NCI-H1092 treated with DMSO at 0.1 percent for 48 hours (cell line): ENCODE measurements around the gene RAD18.

Experiments used
- DNase-seq: peaks from one replicate; lab custom pipeline; 2025; lab: John Stamatoyannopoulos, UW

Gene RAD18

DNA sequence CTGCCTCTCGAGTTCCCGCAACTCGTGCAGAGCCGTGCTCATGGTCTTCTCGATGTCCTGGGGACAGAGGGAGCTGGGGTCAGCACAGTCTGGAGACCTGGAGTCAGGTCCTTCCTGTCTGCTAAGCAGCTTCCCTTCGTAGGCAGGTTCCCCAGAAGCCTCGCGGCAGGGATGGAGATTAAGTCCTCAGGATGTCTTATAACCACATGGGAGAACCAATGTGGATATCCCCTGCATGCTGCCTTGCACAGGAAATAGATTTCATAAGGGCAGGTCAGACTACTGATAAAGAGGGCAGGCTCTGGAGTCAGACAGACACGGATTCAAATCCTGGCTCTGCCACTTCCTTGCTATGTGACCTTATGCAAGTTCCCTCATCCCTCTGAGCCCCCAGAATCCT lies 22.6 kb upstream of the RAD18 start:
- DNase-seq: no peak

DNA sequence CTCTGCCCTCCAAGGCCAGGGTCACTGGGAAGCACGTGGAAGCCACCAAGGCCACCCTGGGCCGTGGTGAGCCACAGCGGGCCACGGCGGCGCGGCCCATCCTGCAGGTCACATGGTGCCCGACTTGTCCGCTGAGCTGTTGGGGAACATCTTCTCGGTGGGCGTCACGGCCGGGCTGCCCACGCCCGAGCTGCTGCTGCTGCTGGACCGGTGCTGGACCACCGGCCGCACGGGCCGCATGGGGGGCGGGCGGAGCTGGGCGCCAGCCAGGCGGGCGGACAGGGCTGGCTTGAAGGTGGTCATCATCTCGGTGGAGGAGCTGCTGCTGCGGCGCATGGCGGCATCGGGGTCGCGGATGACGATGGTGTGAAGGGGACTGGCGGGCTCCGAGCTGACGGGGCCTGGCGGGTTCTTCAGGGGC lies 22.1 kb upstream of the RAD18 start:
- DNase-seq: no peak

DNA sequence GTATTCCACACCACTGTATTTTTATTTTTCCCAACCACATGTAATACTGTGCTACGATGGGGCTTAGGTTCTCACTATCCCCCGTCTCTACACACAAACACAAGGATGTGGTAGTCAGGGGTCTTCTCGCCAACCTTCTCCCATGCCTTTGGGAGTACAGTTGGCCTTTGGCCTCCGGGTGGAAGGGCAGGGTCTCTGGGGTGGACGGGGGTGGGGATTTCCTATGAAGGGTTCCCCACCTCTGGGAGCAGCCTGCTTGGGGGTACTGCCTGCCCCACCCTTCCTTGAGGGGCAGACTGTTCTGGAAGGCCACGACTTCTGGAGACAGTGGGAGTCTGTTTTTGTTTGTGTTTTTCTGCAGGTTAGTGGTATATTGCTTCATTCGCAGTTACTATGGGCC lies 21.3 kb upstream of the RAD18 start:
- DNase-seq: no peak

DNA sequence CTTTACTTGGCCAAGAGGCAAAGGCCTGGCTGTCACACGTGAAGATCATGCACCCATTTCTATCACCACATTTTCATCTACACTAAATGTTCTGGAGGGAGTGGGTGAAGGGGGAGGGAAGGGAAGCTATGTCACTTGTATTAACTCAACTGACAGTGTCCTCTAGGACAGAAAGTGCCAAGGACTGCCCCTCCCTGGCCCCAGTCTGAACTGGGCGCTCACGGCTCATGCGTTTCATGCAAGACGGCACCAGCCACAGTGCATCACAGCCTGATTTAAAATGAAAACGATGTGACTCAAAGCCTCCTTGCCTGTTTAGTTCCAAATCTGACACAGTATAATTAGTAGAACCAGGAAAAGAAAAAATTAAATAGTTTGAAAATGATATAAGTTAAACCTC lies 20.8 kb upstream of the RAD18 start:
- no peak for DNase-seq

DNA sequence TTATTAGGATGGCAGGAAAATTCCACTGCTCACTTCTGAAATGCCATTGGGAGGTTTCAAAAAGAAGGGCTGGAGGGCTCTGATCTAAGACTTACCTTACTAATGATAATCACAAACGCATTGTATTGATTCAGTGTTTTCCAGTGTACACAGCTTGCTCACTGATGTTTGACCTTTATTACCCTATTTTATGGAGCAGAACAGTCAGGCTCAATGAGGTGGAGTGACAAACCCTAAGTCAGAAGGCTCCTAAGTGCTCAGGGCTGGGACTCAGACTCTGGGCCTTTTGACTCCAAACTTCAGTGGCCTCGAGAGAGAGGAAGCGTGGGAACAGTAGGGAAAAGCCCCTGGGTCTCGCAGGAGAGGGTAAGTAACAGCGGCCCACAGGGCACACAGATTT lies 20.3 kb upstream of the RAD18 start:
- no peak for DNase-seq

DNA sequence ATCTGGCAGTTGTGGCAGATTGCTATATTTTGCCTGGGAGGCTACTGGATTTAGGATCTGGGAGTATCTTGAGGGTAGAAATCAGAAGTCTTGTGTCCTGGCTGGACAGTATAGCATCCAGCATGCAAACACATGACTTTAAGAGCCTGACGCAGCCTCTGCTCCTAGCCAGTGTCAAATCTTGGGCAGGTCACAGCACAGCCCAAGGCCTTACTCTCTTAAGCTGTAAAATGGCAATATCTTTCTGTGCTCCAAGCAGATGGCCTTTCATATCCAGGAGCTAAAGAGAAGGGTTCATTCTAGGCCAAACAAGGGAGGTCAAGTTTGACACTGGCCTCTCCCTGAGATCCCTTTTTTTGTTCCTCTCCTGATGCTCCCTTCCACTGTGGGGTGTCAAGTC lies 19.8 kb upstream of the RAD18 start:
- no peak for DNase-seq

DNA sequence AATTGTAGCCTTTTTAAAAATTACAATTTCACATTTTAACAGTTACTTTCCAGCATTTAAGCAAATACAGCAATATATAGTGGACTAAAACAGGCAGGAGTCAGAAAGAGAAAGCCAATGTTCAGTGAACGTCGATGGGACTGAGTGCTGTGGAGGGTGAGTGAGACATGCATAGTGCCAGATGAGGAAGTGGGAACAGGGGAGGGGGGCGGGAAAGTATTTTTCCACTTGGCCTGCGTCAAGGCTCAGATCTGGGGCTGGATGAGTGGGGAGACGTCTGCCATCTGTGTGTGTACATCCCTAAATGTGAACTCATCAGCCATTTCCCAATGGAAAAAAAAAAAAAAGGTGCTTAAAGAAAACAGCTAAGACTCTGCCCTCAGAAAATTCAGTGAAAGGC lies 19.2 kb upstream of the RAD18 start:
- no peak for DNase-seq

DNA sequence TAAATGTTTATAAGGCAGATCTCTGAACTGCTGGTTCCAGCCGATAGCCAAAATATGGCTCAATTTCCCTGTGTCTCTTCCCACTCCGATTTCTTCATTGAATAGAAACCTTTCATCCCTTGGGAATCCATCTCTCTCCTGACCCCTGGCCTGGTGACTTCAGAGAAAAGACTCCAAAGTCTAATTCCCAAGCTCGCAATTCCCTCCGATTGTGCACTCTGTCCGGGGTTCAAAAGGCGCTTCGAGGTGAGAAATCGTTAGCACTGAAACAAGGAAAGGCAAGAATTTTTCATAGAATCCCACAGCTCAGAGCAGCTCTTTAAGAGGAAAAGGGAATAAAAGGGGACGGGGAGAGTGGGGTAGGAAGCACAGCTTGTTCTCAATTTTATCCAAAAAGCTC lies 18.4 kb upstream of the RAD18 start:
- no peak for DNase-seq

DNA sequence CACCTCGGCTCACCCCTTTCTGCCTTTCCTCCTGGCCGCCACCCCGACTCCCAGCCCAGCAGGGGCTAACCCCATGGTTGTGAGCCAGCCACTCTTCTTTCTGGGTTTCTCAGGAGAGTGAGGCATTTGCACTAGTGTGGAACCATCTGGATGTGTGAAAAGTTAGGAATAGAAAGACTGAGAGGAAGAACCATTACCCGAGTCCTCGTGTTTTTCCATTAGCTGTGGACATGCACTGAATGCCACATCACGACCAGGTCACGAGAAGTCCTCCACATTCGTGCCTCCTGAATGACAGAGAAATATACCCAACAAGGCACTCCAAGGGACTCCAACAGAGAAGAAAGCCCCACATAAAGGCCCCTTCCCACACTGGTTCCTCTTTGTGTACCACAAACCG lies 18.0 kb upstream of the RAD18 start:
- no peak for DNase-seq

DNA sequence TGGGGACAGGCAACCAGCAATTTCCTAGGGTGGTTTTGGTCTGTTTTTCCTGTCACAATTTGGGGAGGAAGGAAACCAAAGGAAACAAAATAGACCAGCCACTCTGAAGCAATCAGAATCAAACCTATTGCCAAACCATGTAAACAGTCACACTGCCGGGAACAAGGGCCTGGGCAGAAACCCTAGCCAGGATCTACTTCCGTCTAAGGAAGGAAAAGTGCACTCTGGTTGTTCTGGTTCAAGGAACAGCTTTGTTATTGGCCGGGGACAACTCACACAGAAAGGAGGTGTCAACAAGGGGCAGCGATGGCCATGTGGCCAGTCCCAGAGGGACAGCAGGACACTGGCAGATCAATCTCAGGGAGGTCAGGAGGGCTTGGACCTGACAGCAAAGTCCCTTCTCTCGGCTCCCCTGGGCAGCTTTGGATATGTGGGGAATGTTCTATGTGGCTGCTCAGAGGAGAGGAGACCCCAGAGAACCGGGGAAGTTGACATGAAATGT lies 17.5 kb upstream of the RAD18 start:
- DNase-seq: no peak

DNA sequence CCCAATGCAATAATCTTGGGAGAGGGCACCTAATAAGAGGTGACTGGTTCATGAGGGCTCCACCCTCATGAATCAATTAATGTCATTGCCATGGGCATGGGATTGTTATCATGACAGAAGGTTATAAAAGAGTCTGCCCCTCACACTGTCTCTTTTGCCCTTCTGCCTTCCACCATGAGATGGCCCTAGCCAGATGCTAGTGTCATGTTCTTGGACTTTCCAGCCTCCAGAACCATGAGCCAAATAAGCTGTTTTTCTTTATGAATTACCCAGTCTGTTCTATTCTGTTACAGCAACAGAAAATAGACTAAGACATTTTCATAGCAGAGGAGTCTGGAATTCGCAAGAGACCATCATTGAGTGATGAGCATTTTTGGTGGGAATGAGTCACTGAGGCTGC lies 16.0 kb upstream of the RAD18 start:
- DNase-seq: no peak

DNA sequence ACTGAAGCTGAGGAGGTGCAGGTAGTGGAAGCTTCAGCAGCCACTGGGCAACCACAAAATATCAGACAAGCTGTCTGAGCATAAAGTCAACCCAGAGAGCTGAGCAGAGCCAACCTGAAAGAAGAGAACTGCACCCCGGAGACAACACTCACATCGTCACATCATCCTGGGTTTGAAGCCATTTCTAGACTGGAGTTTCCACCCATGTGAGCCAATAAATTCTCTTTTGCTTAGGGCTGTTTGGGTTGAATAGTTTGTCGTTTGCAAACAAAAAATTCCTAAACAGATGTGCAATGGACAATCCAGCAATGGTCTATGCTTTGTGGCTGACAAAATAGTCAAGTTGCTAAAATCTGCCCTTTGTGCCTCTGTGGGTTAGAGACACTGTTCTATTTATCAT lies 15.3 kb upstream of the RAD18 start:
- no peak for DNase-seq

DNA sequence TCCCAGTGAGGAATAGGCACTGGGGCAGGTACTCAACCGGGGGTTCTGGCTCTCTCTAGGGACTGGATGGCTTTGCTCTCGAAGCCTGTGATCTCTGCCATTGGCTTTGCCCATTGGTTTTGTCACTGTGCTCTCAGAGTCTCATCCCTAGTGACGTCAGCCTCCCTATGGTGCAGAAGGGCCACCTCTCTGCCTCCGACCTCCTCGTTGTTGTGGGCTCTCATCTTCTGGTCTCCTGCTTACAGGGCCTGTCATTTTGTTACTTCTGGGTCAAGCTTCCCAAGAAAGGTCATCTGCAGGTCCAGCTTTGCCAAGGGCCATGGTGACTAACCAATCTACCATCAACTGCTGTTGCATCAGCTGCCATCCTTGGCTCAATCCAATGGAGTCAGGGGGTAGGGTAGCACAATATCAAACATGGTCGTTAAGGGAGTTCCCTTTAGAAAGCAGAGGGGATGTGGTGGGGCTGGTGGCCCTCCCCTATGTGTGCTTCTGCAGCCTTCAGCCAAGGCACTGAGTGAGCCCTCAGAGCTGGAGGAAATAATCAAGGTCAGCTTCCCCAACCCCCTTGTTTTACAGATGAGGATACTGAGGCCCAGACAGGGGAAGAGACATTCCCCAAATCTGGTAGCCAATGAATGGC lies 13.4 kb upstream of the RAD18 start:
- DNase-seq: no peak

DNA sequence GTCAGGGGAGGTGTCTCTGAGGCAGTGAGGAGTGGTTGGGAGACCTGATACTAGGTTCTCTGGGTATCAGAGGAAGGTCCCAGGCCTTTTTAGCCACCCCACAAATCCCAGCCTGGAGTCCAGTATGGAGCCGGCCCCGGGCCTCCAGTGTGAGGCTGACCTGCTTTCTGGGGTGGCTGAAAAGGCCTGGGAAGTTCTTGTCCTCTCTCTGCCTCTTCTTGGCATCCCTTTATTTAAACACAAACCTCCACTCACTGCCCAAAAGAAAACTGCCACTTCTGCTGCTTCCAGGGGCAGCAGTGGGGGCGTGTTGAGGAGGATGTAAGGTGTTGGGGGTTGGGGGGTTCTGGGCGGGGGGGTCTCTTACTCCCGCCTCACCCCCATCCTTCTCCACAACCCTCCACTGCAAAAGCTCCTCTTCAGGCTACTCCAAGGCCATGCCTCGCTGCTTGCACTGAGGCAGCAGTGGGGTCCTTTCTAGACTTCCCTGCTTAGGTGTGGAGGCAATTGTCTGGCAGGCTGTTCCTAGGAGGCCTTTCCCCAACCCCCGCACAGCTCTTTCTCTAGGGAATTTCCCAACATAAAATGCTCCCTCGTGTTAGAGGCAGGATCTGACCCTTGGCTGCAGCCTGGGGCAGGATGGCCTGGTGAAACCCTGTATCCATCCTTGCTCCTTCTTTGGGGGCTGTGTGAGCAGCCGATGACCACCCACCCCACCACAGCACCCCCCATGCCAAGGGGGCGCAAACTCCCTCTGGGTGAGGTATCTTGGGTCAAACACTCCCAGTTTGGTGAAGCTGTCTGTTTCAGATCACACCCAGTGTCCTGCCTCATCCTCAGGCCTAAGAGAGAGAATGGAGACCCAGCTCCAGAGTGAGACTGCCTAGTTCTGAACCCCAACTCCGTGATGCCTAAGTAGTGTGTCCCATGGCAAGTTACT lies 12.1 kb upstream of the RAD18 start:
- no peak for DNase-seq

DNA sequence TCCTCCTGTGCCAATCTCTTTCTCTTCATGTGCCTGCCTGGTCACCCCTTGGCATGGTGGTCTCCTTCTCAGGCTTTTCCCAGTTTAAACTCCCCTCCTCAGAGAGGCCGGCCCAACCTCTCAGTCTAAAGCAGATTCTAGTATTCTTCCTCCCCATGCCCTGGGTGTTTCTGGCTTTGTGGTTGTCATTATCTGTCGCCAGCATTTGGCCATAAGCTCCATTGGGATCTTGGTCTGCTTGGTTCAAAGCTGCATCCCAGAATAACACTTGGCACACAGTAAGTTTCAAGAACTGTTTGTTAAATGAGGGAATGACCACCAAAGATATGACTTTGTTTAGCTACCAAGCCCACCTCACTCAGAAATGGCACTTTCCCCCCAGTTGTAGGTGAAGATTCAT lies 11.2 kb upstream of the RAD18 start:
- no peak for DNase-seq

DNA sequence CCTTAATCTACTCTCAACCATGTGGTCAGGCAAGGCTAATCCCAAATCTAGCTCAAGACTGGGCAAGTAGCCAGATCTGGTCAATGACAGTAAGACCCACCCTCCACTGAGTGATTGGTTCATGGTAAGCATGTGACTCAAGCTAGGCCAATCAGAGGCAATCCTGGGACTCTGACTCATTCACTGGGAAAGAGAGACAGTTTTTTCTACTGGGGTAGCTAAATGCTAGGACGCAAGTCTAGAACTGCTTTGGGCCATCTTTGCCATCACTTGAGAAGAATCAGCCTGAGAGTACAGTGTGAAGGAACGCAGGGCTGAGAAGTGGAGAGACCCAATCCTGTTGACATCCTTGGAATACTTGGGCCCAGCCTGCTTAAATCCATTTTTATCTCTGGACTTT lies 9.4 kb upstream of the RAD18 start:
- no peak for DNase-seq

DNA sequence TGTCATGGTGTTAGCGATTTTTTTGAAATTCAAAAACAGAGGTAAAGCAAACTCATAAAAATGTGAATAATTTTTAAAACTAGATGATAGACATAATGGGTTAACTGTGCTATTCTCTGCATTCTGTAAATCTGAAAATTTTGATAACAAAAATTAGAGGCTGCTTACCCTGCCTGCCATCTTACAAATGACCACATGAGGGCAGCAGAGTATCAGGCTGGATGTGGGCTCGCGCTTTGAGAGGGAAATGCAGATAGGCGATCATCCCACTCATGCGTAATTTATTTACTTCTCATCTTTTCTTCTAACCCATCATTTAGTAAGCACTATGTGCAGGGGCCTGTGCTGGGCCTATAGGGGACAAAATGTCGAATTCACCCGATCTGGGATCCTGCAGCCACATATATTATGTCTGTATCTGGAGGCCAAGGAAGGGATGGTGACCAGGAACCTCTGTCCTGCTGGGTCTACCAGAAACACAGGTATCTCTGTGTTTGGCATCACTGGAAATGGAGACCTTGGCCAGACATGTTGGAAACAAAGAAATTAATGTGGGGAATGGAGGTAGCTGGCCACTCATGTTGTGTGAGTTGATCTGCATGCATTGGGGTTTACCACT lies 7.8 kb upstream of the RAD18 start:
- peak; percentile 6 for DNase-seq

DNA sequence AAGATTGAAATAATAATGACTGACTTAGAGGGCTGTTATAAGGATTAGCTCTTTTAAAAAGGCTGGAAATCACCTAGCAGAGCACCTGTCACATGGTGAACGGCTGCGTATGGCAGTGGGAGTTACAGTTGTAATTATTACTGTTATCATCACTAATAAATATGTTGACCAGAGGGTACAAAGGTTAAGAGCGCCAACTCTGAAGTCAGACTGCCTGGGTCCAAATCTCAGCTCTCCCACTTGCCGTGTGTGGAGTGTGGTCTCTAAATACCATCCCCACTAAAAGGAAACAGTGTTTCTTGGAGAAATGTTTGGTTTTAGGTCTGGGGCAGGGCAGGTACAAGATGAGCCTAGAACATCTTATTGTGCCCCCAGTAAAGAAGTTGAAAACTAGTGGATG lies 6.0 kb upstream of the RAD18 start:
- no peak for DNase-seq

DNA sequence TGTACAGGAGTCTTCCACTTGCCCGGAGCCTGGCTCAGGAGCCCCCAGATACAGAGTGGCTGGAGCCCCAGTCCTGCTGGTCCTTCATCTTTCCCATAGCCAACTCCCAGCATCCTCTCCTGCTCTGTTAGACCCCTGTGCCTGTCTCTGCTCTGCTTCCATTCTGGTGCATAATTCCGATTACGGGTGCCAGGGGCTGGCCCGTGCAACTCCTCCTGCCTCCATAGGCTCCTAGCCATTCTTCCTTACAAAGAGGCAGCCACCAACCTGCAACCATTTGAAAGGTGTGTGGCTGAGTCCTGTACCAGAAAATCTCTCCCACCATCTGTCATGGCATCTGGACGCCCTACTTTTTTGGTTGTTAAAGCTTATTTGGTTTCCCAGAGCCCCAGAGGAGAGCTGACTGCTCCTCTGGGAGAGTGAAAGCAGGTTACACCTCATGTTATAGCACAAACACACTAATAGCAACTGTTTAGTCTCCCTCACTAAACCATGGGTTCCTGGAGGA lies 5.2 kb upstream of the RAD18 start:
- DNase-seq: no peak

DNA sequence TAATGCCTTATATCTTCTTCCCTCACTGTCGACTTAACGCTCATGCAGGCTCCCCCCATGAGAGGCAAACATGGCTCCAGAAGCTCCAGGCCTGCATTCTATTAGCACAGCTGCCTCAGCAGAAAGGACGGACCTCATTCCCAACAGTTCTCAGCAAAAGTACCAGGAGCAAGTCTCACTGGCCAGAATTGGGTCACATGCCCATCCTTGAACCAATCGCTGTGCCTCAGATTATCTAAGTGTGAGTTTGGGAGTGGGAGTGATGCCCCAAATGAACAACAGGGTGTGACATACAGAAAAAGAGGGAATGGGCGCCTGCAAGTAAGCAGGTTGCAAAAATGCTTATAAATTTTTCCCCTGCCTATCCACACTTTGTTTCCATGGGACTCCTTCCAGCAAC lies 4.3 kb upstream of the RAD18 start:
- DNase-seq: no peak

DNA sequence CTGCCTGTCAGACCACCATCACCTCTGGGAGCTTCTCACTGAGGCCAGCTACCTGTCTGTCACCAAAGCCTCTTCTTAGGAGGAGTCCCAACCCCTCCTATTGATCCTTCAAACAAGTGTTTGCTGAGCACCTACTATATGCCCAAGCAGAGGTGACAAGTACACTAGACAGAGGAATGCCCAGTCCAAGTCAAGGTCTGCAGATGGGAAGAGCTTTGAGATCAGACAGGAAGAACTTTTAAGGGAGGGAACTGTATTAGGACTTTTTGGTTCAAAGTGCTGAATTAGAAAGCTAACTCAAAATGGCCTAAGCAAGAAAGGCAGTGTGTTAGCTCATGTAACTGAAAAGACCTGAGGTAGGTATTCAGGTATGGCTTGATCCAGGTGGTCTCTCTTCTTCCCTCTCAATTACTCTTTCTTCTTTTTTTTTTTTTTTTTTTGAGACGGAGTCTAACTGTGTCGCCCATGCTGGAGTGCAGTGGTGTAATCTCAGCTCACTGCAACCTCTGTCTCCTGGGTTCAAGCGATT lies 3.6 kb upstream of the RAD18 start:
- no peak for DNase-seq

DNA sequence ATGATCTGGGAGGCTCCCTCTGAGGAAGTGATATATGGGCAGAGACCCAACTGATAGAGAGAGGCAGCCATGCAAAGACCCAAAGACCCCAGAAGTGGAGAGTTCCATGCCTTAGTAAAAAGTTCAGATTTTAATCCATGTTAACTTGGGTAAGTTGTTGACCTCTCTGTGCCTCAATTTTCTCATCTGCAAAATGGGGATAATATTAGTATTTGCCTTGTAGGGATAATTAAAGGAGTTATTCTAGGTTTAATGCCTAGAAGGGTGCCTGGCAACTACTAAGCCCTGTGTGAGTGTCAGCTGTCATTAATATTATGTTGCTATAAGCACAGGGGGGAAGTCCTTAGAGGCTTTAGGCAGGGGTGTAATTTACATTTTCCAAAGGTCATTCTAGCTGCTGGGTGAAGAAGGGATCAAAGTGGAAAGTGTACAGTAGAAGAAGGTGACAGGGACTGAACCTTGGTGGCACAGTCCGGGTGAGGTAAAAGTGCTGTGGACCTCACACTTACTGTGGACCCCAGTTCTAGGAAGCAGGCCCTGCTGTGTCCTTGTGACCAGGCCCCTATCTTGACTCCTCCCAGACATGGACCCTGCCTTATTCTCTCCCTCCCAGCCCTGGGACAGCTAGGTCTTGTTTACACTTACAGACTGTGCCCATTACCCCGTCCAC lies 3.0 kb upstream of the RAD18 start:
- no peak for DNase-seq
